GM12865 (cell line): ENCODE data around the gene SLC19A2.
A peak's percentile ranks its signal among the peaks of the same experiment; 100 is the strongest.
"Not testable (repeated sequence)": the region's sequence is repeated elsewhere in the genome, so short reads cannot be mapped to it uniquely, and the experiment has no call there.

Experiments used
- DNase-seq: peaks from one replicate; pipeline ENCODE4 v3.0.0; 2010; ENCODE audit warnings: low read depth
- H3K4me3 ChIP-seq: 2 replicates; pipeline ENCODE4 v1.5.1; 2011; ENCODE audit warnings: mild to moderate bottlenecking, low read depth, low read length, control low read depth
- CTCF ChIP-seq: IDR thresholded peaks from 2 replicates; pipeline ENCODE4 v1.5.1; 2011; ENCODE audit warnings: low read length, control low read depth, low read depth, inconsistent platforms; ENCODE audit not compliant: insufficient read depth; ENCODE audit errors: missing control alignments

Gene SLC19A2

GRCh38 chr1:169485431-169486280, at the start of gene SLC19A2:
TSS of gene SLC19A2 (minus strand) at chr1:169485944. CDS start at chr1:169485766, 178 bp downstream.
- TF ChIP-seq CTCF = peak; percentile 30
- peak; percentile 98 for DNase-seq
- H3K4me3 ChIP-seq = peak within 1 kb of the TSS; percentile 85

- TF ChIP-seq CTCF = no peak
- H3K4me3 ChIP-seq = no peak overlapping the region
- DNase-seq = no peak
Measured at GRCh38 chr1:169534653-169535052, 48.9 kb upstream of the SLC19A2 start.

- not testable (repeated sequence) for H3K4me3 ChIP-seq, DNase-seq
Measured at GRCh38 chr1:169533528-169534190, 47.9 kb upstream of the SLC19A2 start.

- H3K4me3 ChIP-seq = no peak overlapping the region
- no peak for DNase-seq
- no peak for TF ChIP-seq CTCF
Measured at GRCh38 chr1:169530448-169530847, 44.7 kb upstream of the SLC19A2 start.

GRCh38 chr1:169529068-169529642, 43.4 kb upstream of the SLC19A2 start:
- no peak for TF ChIP-seq CTCF
- no peak overlapping the region for H3K4me3 ChIP-seq
- DNase-seq = peak; percentile 27

- no peak overlapping the region for H3K4me3 ChIP-seq
- peak; percentile 42 for DNase-seq
- TF ChIP-seq CTCF = no peak
Measured at GRCh38 chr1:169528215-169529067, 42.7 kb upstream of the SLC19A2 start.
